ENCODE results near the gene NFIA.

Gene NFIA

GRCh38 chr1:61423643-61424042, 341.3 kb downstream of the NFIA start:
- no peak overlapping the region for H3K18ac ChIP-seq (ENCODE audit: low read length)
- no peaks in the 10 kb centered on the region for H3K27me3 ChIP-seq (ENCODE audit: control insufficient read depth in 3 of 3, insufficient read depth in 3 of 3, low read depth in 1 of 3, low read length in 3 of 3)
- no peak overlapping the region for H4K8ac ChIP-seq (ENCODE audit: low read depth, low read length)
- H2BK120ac ChIP-seq (ENCODE audit: low read depth, low read length): no peak overlapping the region
- no peak overlapping the region for H3K14ac ChIP-seq (ENCODE audit: low read length)
- H3K9ac ChIP-seq (ENCODE audit: low read depth, low read length, poor library complexity): no peak overlapping the region
- no peaks in the 10 kb centered on the region for H3K9me3 ChIP-seq (replicated peaks in 1 of 2; ENCODE audit: control insufficient read depth in 2 of 2, insufficient read depth in 1 of 2, low read depth in 1 of 2, low read length in 2 of 2)
- no peak for DNase-seq (ENCODE audit: low spot score)
- H3K4ac ChIP-seq (ENCODE audit: low read length): no peak overlapping the region
- H2AK5ac ChIP-seq (ENCODE audit: low read depth, low read length): no peak overlapping the region
- H2BK15ac ChIP-seq (ENCODE audit: low read length): no peak overlapping the region
- no peak overlapping the region for H3K23ac ChIP-seq (ENCODE audit: low read depth, low read length, poor library complexity)
- no peak overlapping the region for H2AFZ ChIP-seq (ENCODE audit: low read length)
- no peaks in the 10 kb centered on the region for H3K36me3 ChIP-seq (replicated peaks in 1 of 2; ENCODE audit: control insufficient read depth in 2 of 2, insufficient read depth in 2 of 2, low read length in 2 of 2)
- peaks cover 0 to 2% of the 10 kb centered on the region in 2 donors for H3K4me1 ChIP-seq (ENCODE audit: control insufficient read depth in 2 of 2, insufficient read depth in 1 of 2, low read depth in 1 of 2, low read length in 2 of 2)
- H3K4me3 ChIP-seq (ENCODE audit: low read length in 2 of 2): no peak overlapping the region
- no peak overlapping the region for H3K4me2 ChIP-seq (ENCODE audit: insufficient read depth, low read length, poor library complexity, severe bottlenecking)
- H4K91ac ChIP-seq (ENCODE audit: low read depth, low read length, poor library complexity): no peak overlapping the region
- no peak overlapping the region for H2BK5ac ChIP-seq (ENCODE audit: low read length)
- no peaks in the 10 kb centered on the region for H3K79me1 ChIP-seq (ENCODE audit: low read depth, low read length)
- H3K27ac ChIP-seq (replicated peaks; ENCODE audit: low read length): no peak overlapping the region
- H2BK12ac ChIP-seq (ENCODE audit: low read length): no peak overlapping the region

DNA sequence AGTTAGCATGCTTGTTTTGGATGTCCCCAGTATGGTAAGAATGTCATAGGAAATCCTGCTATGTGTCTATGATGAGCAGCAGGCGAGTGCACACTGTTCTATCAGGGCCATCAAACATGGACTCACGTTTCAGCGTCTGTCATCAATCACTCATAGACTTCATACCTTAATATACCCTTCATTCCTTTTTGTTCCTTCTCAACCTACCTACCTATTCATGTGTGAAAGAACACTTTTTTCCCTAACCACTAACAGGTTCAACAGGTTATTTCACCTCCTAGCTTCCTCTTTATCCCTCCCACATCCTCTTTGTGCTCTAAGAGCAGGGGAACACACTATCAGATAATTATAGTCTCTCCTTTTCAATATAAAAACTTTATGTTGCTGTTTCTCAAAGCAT, 342.0 kb downstream of the NFIA start:
- Histone ChIP-seq H3K9me3 (replicated peaks in 1 of 2; ENCODE audit: control insufficient read depth in 2 of 2, insufficient read depth in 1 of 2, low read depth in 1 of 2, low read length in 2 of 2) (no peaks in the 10 kb centered on the region), H3K23ac (ENCODE audit: low read depth, low read length, poor library complexity) (no peak overlapping the region), H2AFZ (ENCODE audit: low read length) (no peak overlapping the region), H3K79me1 (ENCODE audit: low read depth, low read length) (no peaks in the 10 kb centered on the region), H3K9ac (ENCODE audit: low read depth, low read length, poor library complexity) (no peak overlapping the region), H3K4me1 (ENCODE audit: control insufficient read depth in 2 of 2, insufficient read depth in 1 of 2, low read depth in 1 of 2, low read length in 2 of 2) (no peaks in the 10 kb centered on the region), H2BK12ac (ENCODE audit: low read length) (no peak overlapping the region), H3K4me3 (ENCODE audit: low read length in 2 of 2) (no peak overlapping the region), H3K27ac (replicated peaks; ENCODE audit: low read length) (no peak overlapping the region), H3K18ac (ENCODE audit: low read length) (no peak overlapping the region), H4K8ac (ENCODE audit: low read depth, low read length) (no peak overlapping the region), H3K36me3 (replicated peaks in 1 of 2; ENCODE audit: control insufficient read depth in 2 of 2, insufficient read depth in 2 of 2, low read length in 2 of 2) (no peaks in the 10 kb centered on the region), H2BK15ac (ENCODE audit: low read length) (no peak overlapping the region), H3K4ac (ENCODE audit: low read length) (no peak overlapping the region), H2BK120ac (ENCODE audit: low read depth, low read length) (no peak overlapping the region), H2BK5ac (ENCODE audit: low read length) (no peak overlapping the region), H2AK5ac (ENCODE audit: low read depth, low read length) (no peak overlapping the region), H3K14ac (ENCODE audit: low read length) (no peak overlapping the region), H3K4me2 (ENCODE audit: insufficient read depth, low read length, poor library complexity, severe bottlenecking) (no peak overlapping the region), H4K91ac (ENCODE audit: low read depth, low read length, poor library complexity) (no peak overlapping the region), H3K27me3 (ENCODE audit: control insufficient read depth in 3 of 3, insufficient read depth in 3 of 3, low read depth in 1 of 3, low read length in 3 of 3) (no peaks in the 10 kb centered on the region)
- DNase-seq (ENCODE audit: low spot score): no peak
- no CpG with 5 or more reads among the region's 3 CpGs for WGBS, 2 donors (ENCODE audit: extremely low coverage in 2 of 2, insufficient read length in 2 of 2, insufficient replicate concordance in 1 of 2)

GRCh38 chr1:61425040-61425439, 342.7 kb downstream of the NFIA start:
- H4K8ac ChIP-seq (ENCODE audit: low read depth, low read length): no peak overlapping the region
- H3K4me3 ChIP-seq (ENCODE audit: low read length in 2 of 2): no peak overlapping the region
- H2AK5ac ChIP-seq (ENCODE audit: low read depth, low read length): no peak overlapping the region
- H4K91ac ChIP-seq (ENCODE audit: low read depth, low read length, poor library complexity): no peak overlapping the region
- no peak overlapping the region for H3K27ac ChIP-seq (replicated peaks; ENCODE audit: low read length)
- no peak overlapping the region for H2AFZ ChIP-seq (ENCODE audit: low read length)
- no peak overlapping the region for H3K23ac ChIP-seq (ENCODE audit: low read depth, low read length, poor library complexity)
- no peaks in the 10 kb centered on the region for H3K27me3 ChIP-seq (ENCODE audit: control insufficient read depth in 3 of 3, insufficient read depth in 3 of 3, low read depth in 1 of 3, low read length in 3 of 3)
- H3K9ac ChIP-seq (ENCODE audit: low read depth, low read length, poor library complexity): no peak overlapping the region
- no peak overlapping the region for H2BK12ac ChIP-seq (ENCODE audit: low read length)
- WGBS, 2 donors (ENCODE audit: extremely low coverage in 2 of 2, insufficient read length in 2 of 2, insufficient replicate concordance in 1 of 2): no CpG with 5 or more reads among the region's 1 CpG
- no peak overlapping the region for H3K4ac ChIP-seq (ENCODE audit: low read length)
- no peak overlapping the region for H3K18ac ChIP-seq (ENCODE audit: low read length)
- no peak for DNase-seq (ENCODE audit: low spot score)
- no peaks in the 10 kb centered on the region for H3K79me1 ChIP-seq (ENCODE audit: low read depth, low read length)
- H3K4me2 ChIP-seq (ENCODE audit: insufficient read depth, low read length, poor library complexity, severe bottlenecking): no peak overlapping the region
- H3K9me3 ChIP-seq (replicated peaks in 1 of 2; ENCODE audit: control insufficient read depth in 2 of 2, insufficient read depth in 1 of 2, low read depth in 1 of 2, low read length in 2 of 2): no peaks in the 10 kb centered on the region
- no peak overlapping the region for H2BK5ac ChIP-seq (ENCODE audit: low read length)
- H2BK15ac ChIP-seq (ENCODE audit: low read length): no peak overlapping the region
- H2BK120ac ChIP-seq (ENCODE audit: low read depth, low read length): no peak overlapping the region
- no peaks in the 10 kb centered on the region for H3K4me1 ChIP-seq (ENCODE audit: control insufficient read depth in 2 of 2, insufficient read depth in 1 of 2, low read depth in 1 of 2, low read length in 2 of 2)
- no peak overlapping the region for H3K14ac ChIP-seq (ENCODE audit: low read length)
- H3K36me3 ChIP-seq (replicated peaks in 1 of 2; ENCODE audit: control insufficient read depth in 2 of 2, insufficient read depth in 2 of 2, low read length in 2 of 2): no peaks in the 10 kb centered on the region

GRCh38 chr1:61426254-61426653, 343.9 kb downstream of the NFIA start:
- no peak overlapping the region for H2AK5ac ChIP-seq (ENCODE audit: low read depth, low read length)
- no peak overlapping the region for H3K14ac ChIP-seq (ENCODE audit: low read length)
- no peak overlapping the region for H2BK12ac ChIP-seq (ENCODE audit: low read length)
- H3K4me3 ChIP-seq (ENCODE audit: low read length in 2 of 2): no peak overlapping the region
- no peaks in the 10 kb centered on the region for H3K27me3 ChIP-seq (ENCODE audit: control insufficient read depth in 3 of 3, insufficient read depth in 3 of 3, low read depth in 1 of 3, low read length in 3 of 3)
- no CpG with 5 or more reads among the region's 12 CpGs for WGBS, 2 donors (ENCODE audit: extremely low coverage in 2 of 2, insufficient read length in 2 of 2, insufficient replicate concordance in 1 of 2)
- H3K4me1 ChIP-seq (ENCODE audit: control insufficient read depth in 2 of 2, insufficient read depth in 1 of 2, low read depth in 1 of 2, low read length in 2 of 2): peaks cover 0 to 3% of the 10 kb centered on the region in 2 donors
- no peaks in the 10 kb centered on the region for H3K9me3 ChIP-seq (replicated peaks in 1 of 2; ENCODE audit: control insufficient read depth in 2 of 2, insufficient read depth in 1 of 2, low read depth in 1 of 2, low read length in 2 of 2)
- H3K23ac ChIP-seq (ENCODE audit: low read depth, low read length, poor library complexity): no peak overlapping the region
- no peak overlapping the region for H3K18ac ChIP-seq (ENCODE audit: low read length)
- H3K79me1 ChIP-seq (ENCODE audit: low read depth, low read length): no peaks in the 10 kb centered on the region
- no peak overlapping the region for H2BK120ac ChIP-seq (ENCODE audit: low read depth, low read length)
- no peak overlapping the region for H2BK15ac ChIP-seq (ENCODE audit: low read length)
- H3K27ac ChIP-seq (replicated peaks; ENCODE audit: low read length): no peak overlapping the region
- no peak overlapping the region for H4K91ac ChIP-seq (ENCODE audit: low read depth, low read length, poor library complexity)
- H4K8ac ChIP-seq (ENCODE audit: low read depth, low read length): no peak overlapping the region
- no peaks in the 10 kb centered on the region for H3K36me3 ChIP-seq (replicated peaks in 1 of 2; ENCODE audit: control insufficient read depth in 2 of 2, insufficient read depth in 2 of 2, low read length in 2 of 2)
- no peak for DNase-seq (ENCODE audit: low spot score)
- H3K4me2 ChIP-seq (ENCODE audit: insufficient read depth, low read length, poor library complexity, severe bottlenecking): no peak overlapping the region
- H3K4ac ChIP-seq (ENCODE audit: low read length): no peak overlapping the region
- H3K9ac ChIP-seq (ENCODE audit: low read depth, low read length, poor library complexity): no peak overlapping the region
- no peak overlapping the region for H2AFZ ChIP-seq (ENCODE audit: low read length)
- H2BK5ac ChIP-seq (ENCODE audit: low read length): no peak overlapping the region
